GM12801 (cell line): ENCODE data around the gene AGAP1.

Source experiments
- TF ChIP-seq, protein P1 (sequence below): IDR thresholded peaks from one replicate; pipeline ENCODE4 v1.5.1; 2011; ENCODE audit warnings: control low read depth; ENCODE audit not compliant: insufficient read length; ENCODE audit errors: extremely low read depth

The AGAP1 gene

DNA sequence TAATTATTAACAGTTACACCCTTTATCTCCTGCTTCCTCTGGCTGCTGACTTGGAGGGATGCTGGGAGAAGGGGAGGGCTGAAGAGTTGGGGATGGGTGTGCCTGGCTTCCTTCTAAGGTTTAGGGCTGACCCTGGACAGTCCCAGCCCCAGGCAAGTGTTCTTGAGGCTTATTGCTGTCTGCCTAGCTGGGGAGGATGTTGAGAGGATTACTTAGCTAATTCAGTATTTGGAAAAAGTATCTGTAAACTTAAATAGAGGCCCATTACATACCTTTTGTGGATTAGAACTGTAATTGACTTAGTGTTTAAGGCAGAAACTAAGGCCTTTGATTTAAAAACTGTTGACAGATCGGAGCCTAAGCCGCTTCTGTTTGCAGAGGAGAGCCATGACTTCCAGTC is 67.6 kb downstream of the AGAP1 start:
- TF ChIP-seq, protein P1, sequence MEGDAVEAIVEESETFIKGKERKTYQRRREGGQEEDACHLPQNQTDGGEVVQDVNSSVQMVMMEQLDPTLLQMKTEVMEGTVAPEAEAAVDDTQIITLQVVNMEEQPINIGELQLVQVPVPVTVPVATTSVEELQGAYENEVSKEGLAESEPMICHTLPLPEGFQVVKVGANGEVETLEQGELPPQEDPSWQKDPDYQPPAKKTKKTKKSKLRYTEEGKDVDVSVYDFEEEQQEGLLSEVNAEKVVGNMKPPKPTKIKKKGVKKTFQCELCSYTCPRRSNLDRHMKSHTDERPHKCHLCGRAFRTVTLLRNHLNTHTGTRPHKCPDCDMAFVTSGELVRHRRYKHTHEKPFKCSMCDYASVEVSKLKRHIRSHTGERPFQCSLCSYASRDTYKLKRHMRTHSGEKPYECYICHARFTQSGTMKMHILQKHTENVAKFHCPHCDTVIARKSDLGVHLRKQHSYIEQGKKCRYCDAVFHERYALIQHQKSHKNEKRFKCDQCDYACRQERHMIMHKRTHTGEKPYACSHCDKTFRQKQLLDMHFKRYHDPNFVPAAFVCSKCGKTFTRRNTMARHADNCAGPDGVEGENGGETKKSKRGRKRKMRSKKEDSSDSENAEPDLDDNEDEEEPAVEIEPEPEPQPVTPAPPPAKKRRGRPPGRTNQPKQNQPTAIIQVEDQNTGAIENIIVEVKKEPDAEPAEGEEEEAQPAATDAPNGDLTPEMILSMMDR = no peak

DNA sequence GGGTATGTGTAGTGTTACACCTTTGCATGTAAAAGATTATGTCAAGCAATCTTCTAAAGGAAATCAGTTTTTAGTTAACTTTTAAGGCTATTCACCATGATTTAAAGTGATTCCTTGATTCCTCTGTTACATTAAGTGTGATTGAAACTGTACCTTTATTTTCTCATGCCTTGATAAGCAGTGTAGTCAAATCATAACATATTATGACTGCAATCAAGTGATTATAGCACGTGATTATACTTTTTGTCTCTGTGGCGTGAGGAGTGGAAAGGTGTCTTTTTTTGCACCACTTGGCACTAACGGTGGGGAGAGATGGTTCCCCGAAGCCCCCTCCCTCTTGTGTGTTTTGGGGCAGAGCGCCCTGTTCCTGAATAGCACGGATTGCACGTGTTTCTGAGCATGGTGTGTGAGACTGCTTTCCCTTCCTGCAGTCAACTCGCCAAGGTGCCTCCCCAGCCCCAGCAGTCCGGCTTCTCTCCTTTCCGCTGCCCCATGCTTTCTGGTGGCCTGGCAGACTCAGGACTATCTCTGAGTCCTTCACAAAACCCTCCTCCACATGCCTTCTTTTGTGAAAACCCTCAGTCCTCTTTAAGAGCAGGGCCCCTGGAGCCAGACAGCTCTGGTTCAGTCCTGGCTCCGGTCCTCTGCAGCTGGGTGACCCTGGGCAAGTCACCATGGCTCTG is 68.4 kb downstream of the AGAP1 start:
- TF ChIP-seq, protein P1 = no peak

DNA sequence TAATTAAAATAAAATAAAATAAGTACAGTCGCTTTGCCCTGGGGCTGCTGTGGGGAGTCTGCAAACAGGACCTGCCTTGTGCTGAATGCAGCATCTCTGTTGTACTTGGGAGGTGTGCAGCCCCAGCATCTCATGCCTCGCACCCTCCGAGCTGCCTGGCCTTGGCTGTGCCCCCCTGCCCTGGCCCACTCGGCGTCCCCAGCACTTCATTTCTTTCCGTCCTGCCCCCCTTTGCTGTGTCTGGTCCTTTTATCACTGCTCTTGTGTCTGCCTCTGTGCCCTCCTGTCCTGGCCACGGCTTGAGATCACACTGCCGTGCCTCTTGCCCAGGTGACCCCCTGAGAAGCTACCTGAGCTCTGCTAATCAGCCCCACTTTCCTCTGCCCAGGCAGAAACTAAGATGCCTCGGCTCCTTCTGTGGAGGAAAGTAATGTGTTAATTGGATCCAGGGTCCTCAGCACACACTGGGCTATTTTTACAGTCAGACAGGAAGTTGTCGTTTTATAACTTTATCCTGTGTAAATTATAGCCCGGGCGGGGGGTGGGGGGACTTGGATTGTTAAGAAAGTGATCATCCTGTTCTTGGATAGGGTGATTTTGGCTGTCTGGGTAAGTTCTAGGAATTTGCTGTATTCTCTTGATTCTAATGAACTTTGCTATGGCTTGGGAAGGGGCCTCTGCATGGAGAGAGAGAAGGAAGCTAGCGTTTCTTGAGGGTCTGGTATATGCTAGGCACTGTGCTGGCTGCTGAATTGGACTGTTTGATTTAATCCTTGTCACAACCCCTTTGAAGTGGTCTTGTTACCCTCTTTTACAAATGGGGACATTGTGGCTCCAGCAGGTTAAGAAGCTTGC is 69.4 kb downstream of the AGAP1 start:
- TF ChIP-seq, protein P1 = no peak

DNA sequence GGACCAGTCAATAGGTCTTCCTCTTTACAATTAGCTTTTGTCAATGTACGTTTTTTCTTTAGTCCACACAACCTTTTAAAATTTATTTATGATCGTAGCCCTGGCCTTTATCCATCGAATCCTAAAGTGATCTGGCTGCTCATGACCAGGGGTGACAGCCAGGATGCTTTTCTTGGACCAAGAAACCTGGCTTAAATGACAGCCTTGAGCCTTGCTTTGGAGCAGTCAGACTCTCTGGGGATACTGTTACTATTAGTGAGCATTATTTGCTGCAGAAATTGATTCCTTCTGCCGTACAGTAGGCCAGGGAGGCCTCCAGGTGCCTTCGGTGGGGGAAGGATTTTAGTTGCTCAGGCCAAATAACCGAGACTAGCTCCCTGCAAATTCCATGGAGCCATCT is 70.2 kb downstream of the AGAP1 start:
- TF ChIP-seq, protein P1 = no peak

DNA sequence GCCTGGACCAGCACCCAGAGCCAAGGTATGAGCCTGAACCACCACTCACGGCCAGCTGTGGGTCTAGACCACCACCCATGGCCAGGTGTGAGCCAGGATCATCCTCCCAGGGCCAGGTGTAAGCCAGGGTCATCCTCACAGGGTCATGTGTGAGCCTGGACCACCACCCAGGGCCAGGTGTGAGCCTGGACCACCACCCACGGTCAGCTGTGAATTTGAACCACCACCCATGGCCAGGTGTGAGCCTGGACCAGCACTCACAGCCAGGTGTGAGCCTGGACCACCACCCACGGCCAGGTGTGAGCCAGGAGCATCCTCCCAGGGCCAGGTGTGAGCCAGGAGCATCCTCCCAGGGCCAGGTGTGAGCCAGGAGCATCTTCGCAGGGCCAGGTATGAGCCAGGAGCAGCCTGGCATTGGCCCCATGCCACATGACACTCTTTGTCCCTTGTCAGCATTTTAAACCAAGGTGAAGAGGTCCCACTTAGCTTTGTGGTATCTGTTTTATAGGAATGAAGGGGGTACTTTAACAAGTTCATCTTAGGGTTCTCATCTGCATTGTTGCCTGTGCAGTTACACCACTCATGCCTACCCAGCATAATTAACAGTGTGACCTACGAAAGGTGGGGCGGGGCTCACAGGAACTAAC is 71.2 kb downstream of the AGAP1 start:
- TF ChIP-seq, protein P1 = no peak

DNA sequence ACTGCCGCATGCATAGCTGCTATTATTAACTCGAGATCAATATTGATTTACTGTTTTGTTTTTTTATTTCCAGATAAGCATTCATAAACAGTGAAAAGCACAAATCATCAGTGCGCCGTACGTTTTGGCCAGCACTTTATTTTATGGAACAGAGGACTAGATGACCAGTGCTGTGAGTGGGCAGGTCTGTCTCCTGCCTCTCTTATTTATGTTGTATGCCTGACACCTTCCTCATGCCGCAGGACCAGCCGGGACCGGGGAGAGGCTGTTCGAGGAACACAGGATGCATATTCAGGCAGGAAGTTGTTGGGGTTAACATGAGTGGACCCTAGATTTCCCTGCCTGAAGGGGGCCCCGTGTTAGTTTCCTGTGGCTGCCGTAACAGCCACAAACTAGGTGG is 72.6 kb downstream of the AGAP1 start:
- TF ChIP-seq, protein P1 = no peak

DNA sequence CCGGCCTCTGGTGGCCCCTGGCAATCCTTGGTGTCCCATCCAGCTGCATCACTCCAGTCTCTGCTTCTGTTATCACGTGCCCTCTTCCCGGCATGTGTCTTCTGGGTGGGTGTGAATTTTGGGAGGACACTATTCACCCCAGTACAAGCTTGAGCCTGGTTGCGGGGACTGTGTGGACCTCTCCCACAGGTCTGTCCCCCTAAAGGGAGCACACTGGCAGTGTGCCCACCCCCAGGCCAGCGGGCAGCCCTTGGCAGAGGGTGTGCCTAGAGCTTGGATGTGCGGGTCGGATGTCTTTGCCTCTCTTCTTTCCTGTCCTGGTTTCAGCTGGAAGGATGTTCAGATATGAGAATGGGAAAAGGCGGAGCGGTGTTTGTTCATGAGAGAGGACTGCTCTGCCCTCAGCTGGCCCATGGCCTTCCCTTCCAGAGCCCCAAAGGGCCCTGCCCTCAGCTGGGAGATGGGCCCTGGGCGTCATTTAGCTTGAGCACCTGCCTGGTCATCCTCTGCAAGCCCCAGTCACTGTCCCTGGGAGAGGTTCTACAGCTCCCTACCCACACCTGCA is 73.2 kb downstream of the AGAP1 start:
- TF ChIP-seq, protein P1 = no peak
